Tibial nerve (tissue), 3 donors: ENCODE data around the gene SEMA5A.

Experiments used
- CTCF ChIP-seq, 5 experiments: fragments of 200-600 bp in 3 of 5; fragments of 450-650 bp in 2 of 5; sonication (generic) in 3 of 5; IDR thresholded peaks; one replicate each; pipeline ENCODE4 v1.5.1; 2016 to 2019; ENCODE audit warnings: antibody characterized with exemption in 5 of 5, mild to moderate bottlenecking in 3 of 5, moderate library complexity in 2 of 5
- POLR2A ChIP-seq, 2 donors: fragments of 450-650 bp; IDR thresholded peaks; one replicate each; pipeline ENCODE4 v1.6.1; 2017; ENCODE audit warnings: antibody characterized with exemption in 2 of 2, mild to moderate bottlenecking in 2 of 2, moderate library complexity in 2 of 2

GRCh38 chr5:9194509-9194908 lies 351.4 kb downstream of the SEMA5A start:
- TF ChIP-seq CTCF (IDR thresholded peaks at IDR 0.05) (no peak), POLR2A (IDR thresholded peaks at IDR 0.05) (no peak)
